ENCODE data around the gene FLT4. TPM values are rescaled to one million over a fixed set of nuclear protein-coding genes. Genes with fewer than 3 reads are reported as not detected.

The FLT4 gene
- total RNA-seq, 1 experiment from 2014 or later = 6.3 TPM

- no peak overlapping the region for H3K9ac ChIP-seq (ENCODE audit: extremely low read depth, insufficient read length, low read length)
- no peak overlapping the region for H3K4ac ChIP-seq (ENCODE audit: low read depth, low read length)
- H3K4me1 Mint-ChIP-seq = no peaks in the 10 kb centered on the region; a peak in 1 of 4 replicates
- H4K20me1 ChIP-seq (ENCODE audit: control insufficient read depth, insufficient read depth, insufficient read length) = no peaks in the 10 kb centered on the region
- H2AK5ac ChIP-seq (ENCODE audit: insufficient read length, low read length) = no peak overlapping the region
- H3K23me2 ChIP-seq (ENCODE audit: insufficient read length, low read depth, low read length, poor library complexity, severe bottlenecking) = no peaks in the 10 kb centered on the region
- H3K27ac ChIP-seq (ENCODE audit: insufficient read length, low read depth, low read length) = no peak overlapping the region
- H3K79me2 ChIP-seq (ENCODE audit: insufficient read depth, low read length) = no peaks in the 10 kb centered on the region
- no peak overlapping the region for H2AFZ ChIP-seq (ENCODE audit: low read length)
- H3K9me3 Mint-ChIP-seq = no peaks in the 10 kb centered on the region; a peak in 1 of 5 replicates
- no peak overlapping the region for H2BK15ac ChIP-seq (ENCODE audit: low read depth, low read length)
- no peak overlapping the region for H3K4me2 ChIP-seq (ENCODE audit: insufficient read depth, insufficient read length, low read length)
- H2BK5ac ChIP-seq (ENCODE audit: insufficient read length, low read length) = no peak overlapping the region
- H3K56ac ChIP-seq (ENCODE audit: insufficient read length, low read depth, low read length) = no peak overlapping the region
- peak; percentile 75 for DNase-seq
- H3K27ac Mint-ChIP-seq = no peak overlapping the region
- no peak overlapping the region for H2BK20ac ChIP-seq (ENCODE audit: low read depth, low read length, poor library complexity, severe bottlenecking)
- no peak overlapping the region for H4K91ac ChIP-seq (ENCODE audit: insufficient read length, low read depth, low read length)
- no peak overlapping the region for H2BK120ac ChIP-seq (ENCODE audit: low read depth, low read length, poor library complexity, severe bottlenecking)
- no peaks in the 10 kb centered on the region for H3K79me1 ChIP-seq (ENCODE audit: insufficient read depth, low read depth, low read length, poor library complexity, severe bottlenecking)
- peaks cover 2% of the 10 kb centered on the region; the same call in 1 of the 2 replicates for H3K27me3 Mint-ChIP-seq (ENCODE audit: low read depth)
- H4K8ac ChIP-seq (replicated peaks; ENCODE audit: insufficient read length, low read depth, low read length) = no peak overlapping the region
- no peaks in the 10 kb centered on the region for H3K9me3 ChIP-seq (ENCODE audit: control insufficient read depth, low read depth, low read length)
- no peak overlapping the region for H2BK12ac ChIP-seq (ENCODE audit: insufficient read length, low read depth, low read length)
- peaks cover 0 to 2% (median 0%) of the 10 kb centered on the region in 3 experiments; a peak in 3 of 7 replicates for H3K36me3 Mint-ChIP-seq (ENCODE audit: insufficient read depth in 1 of 3, low read depth in 3 of 3)
- H3K18ac ChIP-seq (ENCODE audit: insufficient read length, low read depth, low read length) = no peak overlapping the region
- H3K27me3 ChIP-seq (ENCODE audit: insufficient read depth, low read length) = no peaks in the 10 kb centered on the region
- no peak overlapping the region for H3K14ac ChIP-seq (ENCODE audit: insufficient read depth, low read length)
- no peaks in the 10 kb centered on the region for H3K4me1 ChIP-seq (ENCODE audit: insufficient read depth, low read length)
- no peak overlapping the region for H3T11ph ChIP-seq (ENCODE audit: low read length)
- no CpG with 5 or more reads among the region's 30 CpGs for WGBS (ENCODE audit: extremely low coverage, insufficient read length, low lambda C conversion rate)
- no peak overlapping the region for H3K4me3 Mint-ChIP-seq
- no peak overlapping the region for H3K23ac ChIP-seq (ENCODE audit: insufficient read length, low read depth, low read length)
- H4K5ac ChIP-seq (ENCODE audit: insufficient read length, low read depth, low read length) = no peak overlapping the region
- TF ChIP-seq, protein P1, sequence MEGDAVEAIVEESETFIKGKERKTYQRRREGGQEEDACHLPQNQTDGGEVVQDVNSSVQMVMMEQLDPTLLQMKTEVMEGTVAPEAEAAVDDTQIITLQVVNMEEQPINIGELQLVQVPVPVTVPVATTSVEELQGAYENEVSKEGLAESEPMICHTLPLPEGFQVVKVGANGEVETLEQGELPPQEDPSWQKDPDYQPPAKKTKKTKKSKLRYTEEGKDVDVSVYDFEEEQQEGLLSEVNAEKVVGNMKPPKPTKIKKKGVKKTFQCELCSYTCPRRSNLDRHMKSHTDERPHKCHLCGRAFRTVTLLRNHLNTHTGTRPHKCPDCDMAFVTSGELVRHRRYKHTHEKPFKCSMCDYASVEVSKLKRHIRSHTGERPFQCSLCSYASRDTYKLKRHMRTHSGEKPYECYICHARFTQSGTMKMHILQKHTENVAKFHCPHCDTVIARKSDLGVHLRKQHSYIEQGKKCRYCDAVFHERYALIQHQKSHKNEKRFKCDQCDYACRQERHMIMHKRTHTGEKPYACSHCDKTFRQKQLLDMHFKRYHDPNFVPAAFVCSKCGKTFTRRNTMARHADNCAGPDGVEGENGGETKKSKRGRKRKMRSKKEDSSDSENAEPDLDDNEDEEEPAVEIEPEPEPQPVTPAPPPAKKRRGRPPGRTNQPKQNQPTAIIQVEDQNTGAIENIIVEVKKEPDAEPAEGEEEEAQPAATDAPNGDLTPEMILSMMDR (conservative IDR thresholded peaks at IDR 0.05) = peak; percentile 30; the same call in 1 of the 3 replicates
These were observed 38.1 kb downstream of the FLT4 start for GRCh38 chr5:180611140-180611850.

Data from H9 (cell line).